Mesendoderm (in vitro differentiated cells): ENCODE data around the gene TMEM125.

Source experiments
- DNase-seq: peaks from one replicate; pipeline ENCODE4 v3.0.0; 2013
- H2AK5ac ChIP-seq: 2 replicates; pipeline ENCODE4 v1.6.1; 2013; ENCODE audit warnings: low read length, inconsistent platforms
- H2BK120ac ChIP-seq: 2 replicates; pipeline ENCODE4 v1.6.1; 2013; ENCODE audit warnings: low read depth, mild to moderate bottlenecking, low read length, moderate library complexity, mixed read lengths
- H2BK15ac ChIP-seq: replicated peaks from 2 replicates; pipeline ENCODE4 v1.6.1; 2013; ENCODE audit warnings: low read depth, mild to moderate bottlenecking, moderate library complexity
- H2BK5ac ChIP-seq: 2 replicates; pipeline ENCODE4 v1.6.1; 2013; ENCODE audit warnings: low read length, inconsistent platforms
- H3K18ac ChIP-seq: 2 replicates; pipeline ENCODE4 v1.6.1; 2013; ENCODE audit warnings: mild to moderate bottlenecking, low read length, mixed read lengths
- H3K23ac ChIP-seq: one replicate; pipeline ENCODE4 v1.6.1; 2013; ENCODE audit warnings: low read length
- H3K27ac ChIP-seq: 2 replicates; pipeline ENCODE4 v1.5.1; 2013; ENCODE audit warnings: low read depth, mild to moderate bottlenecking, inconsistent platforms, low read length, moderate library complexity
- H3K27me3 ChIP-seq: 2 replicates; pipeline ENCODE4 v1.6.1; 2013; ENCODE audit warnings: low read length, control low read depth, mild to moderate bottlenecking, inconsistent platforms; ENCODE audit not compliant: insufficient read depth, poor library complexity
- H3K36me3 ChIP-seq: 2 replicates; pipeline ENCODE4 v1.6.1; 2013; ENCODE audit warnings: low read length, inconsistent platforms; ENCODE audit not compliant: control insufficient read depth, insufficient read depth
- H3K4ac ChIP-seq: one replicate; pipeline ENCODE4 v1.6.1; 2013; ENCODE audit warnings: low read depth, mild to moderate bottlenecking, low read length, moderate library complexity
- H3K4me1 ChIP-seq: 2 replicates; pipeline ENCODE4 v1.6.1; 2013; ENCODE audit warnings: low read depth, low read length, inconsistent platforms; ENCODE audit not compliant: control insufficient read depth
- H3K4me2 ChIP-seq: 2 replicates; pipeline ENCODE4 v1.6.1; 2013; ENCODE audit warnings: low read length
- H3K4me3 ChIP-seq: 2 replicates; pipeline ENCODE4 v1.5.1; 2013; ENCODE audit warnings: mild to moderate bottlenecking, low read length
- H3K56ac ChIP-seq: one replicate; pipeline ENCODE4 v1.6.1; 2013; ENCODE audit warnings: low read length
- H3K79me1 ChIP-seq: 2 replicates; pipeline ENCODE4 v1.6.1; 2013; ENCODE audit warnings: low read length, inconsistent platforms
- H3K79me2 ChIP-seq: 2 replicates; pipeline ENCODE4 v1.6.1; 2013; ENCODE audit warnings: mild to moderate bottlenecking, low read length; ENCODE audit not compliant: control insufficient read depth, insufficient read depth
- H3K9ac ChIP-seq: 2 replicates; pipeline ENCODE4 v1.6.1; 2013; ENCODE audit warnings: low read length, inconsistent platforms
- H4K5ac ChIP-seq: one replicate; pipeline ENCODE4 v1.6.1; 2013; ENCODE audit warnings: low read length
- H4K8ac ChIP-seq: one replicate; pipeline ENCODE4 v1.6.1; 2013; ENCODE audit warnings: low read depth, mild to moderate bottlenecking, control low read depth, low read length, moderate library complexity
- WGBS: extraction: QIAGEN DNeasy Blood & Tissue Kit; methylation state at CpG from one replicate; pipeline ENCODE4 v1.1.7; 2013; ENCODE audit warnings: low lambda C conversion rate, missing lambda C conversion rate; ENCODE audit not compliant: insufficient coverage; ENCODE audit errors: extremely low coverage; 5-methylcytosine and 5-hydroxymethylcytosine counted together

TMEM125 gene

GRCh38 chr1:43308635-43309404 is 39.0 kb downstream of the TMEM125 start:
- Histone ChIP-seq H4K8ac (no peak overlapping the region), H4K5ac (no peak overlapping the region), H3K9ac (no peak overlapping the region), H3K18ac (no peak overlapping the region), H2AK5ac (no peak overlapping the region), H3K27ac (no peak overlapping the region), H3K79me2 (no peaks in the 10 kb centered on the region), H3K79me1 (no peaks in the 10 kb centered on the region), H2BK120ac (no peak overlapping the region), H3K27me3 (no peaks in the 10 kb centered on the region), H3K56ac (no peak overlapping the region), H3K4me3 (no peak overlapping the region), H3K4me2 (no peak overlapping the region), H2BK5ac (no peak overlapping the region), H3K4me1 (no peaks in the 10 kb centered on the region), H3K4ac (no peak overlapping the region), H3K23ac (no peak overlapping the region), H2BK15ac (no peak overlapping the region), H3K36me3 (no peaks in the 10 kb centered on the region)
- no CpG with 5 or more reads among the region's 20 CpGs for WGBS
- DNase-seq = no peak

DNA sequence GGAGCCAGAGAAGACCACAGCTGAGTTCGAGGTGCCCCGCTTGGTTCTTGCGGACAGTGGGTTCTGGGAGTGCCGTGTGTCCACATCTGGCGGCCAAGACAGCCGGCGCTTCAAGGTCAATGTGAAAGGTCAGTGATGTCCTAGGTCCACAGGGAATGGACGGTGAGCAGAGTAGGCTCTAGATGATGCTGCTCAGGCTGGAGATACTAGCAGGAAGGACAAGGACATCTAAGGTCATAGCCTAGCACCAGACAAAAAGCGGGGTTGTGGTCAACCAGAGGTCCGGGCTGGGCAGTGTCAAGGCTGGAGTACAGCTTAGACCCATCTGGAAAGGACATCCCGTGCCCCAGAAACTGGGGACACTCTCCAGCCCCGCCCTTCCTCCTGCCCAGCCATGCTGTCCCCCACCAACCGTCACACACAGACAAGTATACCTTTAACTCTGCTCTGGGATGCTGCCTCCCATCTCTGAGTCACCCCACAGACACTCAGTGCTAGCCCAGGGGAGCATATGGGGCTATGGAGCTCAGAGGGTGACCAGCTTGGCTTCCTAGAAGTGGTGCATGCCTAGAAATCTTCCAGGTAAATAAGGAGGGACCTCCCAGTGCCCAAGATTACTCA is 39.7 kb downstream of the TMEM125 start:
- H2AK5ac ChIP-seq = no peak overlapping the region
- H3K36me3 ChIP-seq = no peaks in the 10 kb centered on the region

GRCh38 chr1:43311521-43311920 is 41.7 kb downstream of the TMEM125 start:
- no peaks in the 10 kb centered on the region for H3K79me1 ChIP-seq
- H3K4ac ChIP-seq = no peak overlapping the region
- no peak overlapping the region for H4K5ac ChIP-seq
- no peaks in the 10 kb centered on the region for H3K27me3 ChIP-seq
- H3K23ac ChIP-seq = no peak overlapping the region
- H3K4me3 ChIP-seq = no peak overlapping the region
- no peaks in the 10 kb centered on the region for H3K36me3 ChIP-seq
- H3K79me2 ChIP-seq = no peaks in the 10 kb centered on the region
- no peak overlapping the region for H3K18ac ChIP-seq
- H2BK15ac ChIP-seq = no peak overlapping the region
- no peak overlapping the region for H2BK120ac ChIP-seq
- no peak overlapping the region for H3K4me2 ChIP-seq
- H3K4me1 ChIP-seq = no peaks in the 10 kb centered on the region
- H2BK5ac ChIP-seq = no peak overlapping the region
- no peak overlapping the region for H4K8ac ChIP-seq
- H3K27ac ChIP-seq = no peak overlapping the region
- no CpG with 5 or more reads among the region's 9 CpGs for WGBS
- H2AK5ac ChIP-seq = no peak overlapping the region
- DNase-seq = no peak
- H3K56ac ChIP-seq = no peak overlapping the region
- H3K9ac ChIP-seq = no peak overlapping the region

More for the DNA sequence above, 39.7 kb downstream of the TMEM125 start:
- DNase-seq = no peak
- H2BK15ac ChIP-seq = no peak overlapping the region
- no peak overlapping the region for H3K23ac ChIP-seq
- no peak overlapping the region for H3K4ac ChIP-seq
- no peak overlapping the region for H3K56ac ChIP-seq
- no peak overlapping the region for H3K4me2 ChIP-seq
- no peak overlapping the region for H4K8ac ChIP-seq
- no peaks in the 10 kb centered on the region for H3K79me2 ChIP-seq
- H3K4me3 ChIP-seq = no peak overlapping the region
- no peak overlapping the region for H4K5ac ChIP-seq
- H3K9ac ChIP-seq = no peak overlapping the region
- no peak overlapping the region for H3K18ac ChIP-seq
- no peaks in the 10 kb centered on the region for H3K4me1 ChIP-seq
- H3K79me1 ChIP-seq = no peaks in the 10 kb centered on the region
- H2BK5ac ChIP-seq = no peak overlapping the region
- no peaks in the 10 kb centered on the region for H3K27me3 ChIP-seq
- H3K27ac ChIP-seq = no peak overlapping the region
- no peak overlapping the region for H2BK120ac ChIP-seq
- no CpG with 5 or more reads among the region's 13 CpGs for WGBS

GRCh38 chr1:43312212-43312623 is 42.4 kb downstream of the TMEM125 start:
- Histone ChIP-seq H3K4me1 (no peaks in the 10 kb centered on the region), H3K9ac (no peak overlapping the region), H4K8ac (no peak overlapping the region), H2AK5ac (no peak overlapping the region), H3K4ac (no peak overlapping the region), H3K56ac (no peak overlapping the region), H3K4me3 (no peak overlapping the region), H2BK5ac (no peak overlapping the region), H3K79me1 (no peaks in the 10 kb centered on the region), H3K79me2 (no peaks in the 10 kb centered on the region), H2BK15ac (no peak overlapping the region), H3K18ac (no peak overlapping the region), H3K27me3 (no peaks in the 10 kb centered on the region), H4K5ac (no peak overlapping the region), H3K23ac (no peak overlapping the region), H2BK120ac (no peak overlapping the region), H3K4me2 (no peak overlapping the region), H3K36me3 (no peaks in the 10 kb centered on the region), H3K27ac (no peak overlapping the region)
- no CpG with 5 or more reads among the region's 19 CpGs for WGBS
- DNase-seq = no peak

GRCh38 chr1:43312663-43313515 is 43.1 kb downstream of the TMEM125 start:
- no peak overlapping the region for H2BK15ac ChIP-seq
- H3K23ac ChIP-seq = no peak overlapping the region
- no CpG with 5 or more reads among the region's 24 CpGs for WGBS

More at GRCh38 chr1:43312663-43313515, 43.1 kb downstream of the TMEM125 start:
- Histone ChIP-seq H3K56ac (no peak overlapping the region), H3K27ac (no peak overlapping the region), H4K5ac (no peak overlapping the region), H3K4me3 (no peak overlapping the region), H2AK5ac (no peak overlapping the region), H4K8ac (no peak overlapping the region), H3K4ac (no peak overlapping the region), H3K4me1 (no peaks in the 10 kb centered on the region), H2BK120ac (no peak overlapping the region), H3K18ac (no peak overlapping the region), H3K4me2 (no peak overlapping the region), H3K79me1 (no peaks in the 10 kb centered on the region), H2BK5ac (no peak overlapping the region), H3K79me2 (no peaks in the 10 kb centered on the region), H3K27me3 (no peaks in the 10 kb centered on the region), H3K9ac (no peak overlapping the region), H3K36me3 (no peaks in the 10 kb centered on the region)
- no peak for DNase-seq
